HFFc6 (cell line): ENCODE data around the gene MTHFSD. TPM values are rescaled to one million over a fixed set of nuclear protein-coding genes. Genes with fewer than 3 reads are reported as not detected.
A peak's percentile ranks its signal among the peaks of the same experiment; 100 is the strongest.

Experiments used
- DNase-seq: peaks from one replicate; pipeline ENCODE4 v3.0.0-alpha.2; 2018
- H3K27ac Mint-ChIP-seq: 2 replicates; pipeline ENCODE4 v1.8.0; 2020; ENCODE audit warnings: mild to moderate bottlenecking, mixed read lengths
- H3K27me3 Mint-ChIP-seq: 2 replicates; pipeline ENCODE4 v1.8.0; 2021; ENCODE audit warnings: mild to moderate bottlenecking, moderate library complexity, mixed read lengths; ENCODE audit not compliant: insufficient read depth
- H3K36me3 Mint-ChIP-seq: 2 replicates; pipeline ENCODE4 v1.8.0; 2021; ENCODE audit warnings: low read depth, mixed read lengths
- H3K4me1 Mint-ChIP-seq: 2 replicates; pipeline ENCODE4 v1.8.0; 2020; ENCODE audit warnings: low read depth, mixed read lengths
- H3K4me3 Mint-ChIP-seq: 2 replicates; pipeline ENCODE4 v1.8.0; 2020; ENCODE audit warnings: mild to moderate bottlenecking, moderate library complexity, mixed read lengths
- H3K9me3 Mint-ChIP-seq: 2 replicates; pipeline ENCODE4 v1.8.0; 2020; ENCODE audit warnings: mild to moderate bottlenecking, mixed read lengths
- total RNA-seq, 6 experiments: library from RNA; stranded (reverse); fragmentation: NEBNext Ultra II Directional; extraction: Animal tissue kit (Norgen Biotek cat#: 25700); gene quantifications; 2 replicates in 1 of 6; 3 replicates in 5 of 6; pipeline ENCODE4 v1.2.3, GENCODE V29; 2021
- TF ChIP-seq, protein P1 (sequence below): fragments of 200-600 bp; sonication (generic); IDR thresholded peaks from 2 replicates; pipeline ENCODE4 v1.5.0; 2021; ENCODE audit warnings: antibody characterized with exemption, mild to moderate bottlenecking

MTHFSD gene
- total RNA-seq, 6 experiments from 2014 or later, result 16.8 to 18.6 (median 17.0) TPM

DNA sequence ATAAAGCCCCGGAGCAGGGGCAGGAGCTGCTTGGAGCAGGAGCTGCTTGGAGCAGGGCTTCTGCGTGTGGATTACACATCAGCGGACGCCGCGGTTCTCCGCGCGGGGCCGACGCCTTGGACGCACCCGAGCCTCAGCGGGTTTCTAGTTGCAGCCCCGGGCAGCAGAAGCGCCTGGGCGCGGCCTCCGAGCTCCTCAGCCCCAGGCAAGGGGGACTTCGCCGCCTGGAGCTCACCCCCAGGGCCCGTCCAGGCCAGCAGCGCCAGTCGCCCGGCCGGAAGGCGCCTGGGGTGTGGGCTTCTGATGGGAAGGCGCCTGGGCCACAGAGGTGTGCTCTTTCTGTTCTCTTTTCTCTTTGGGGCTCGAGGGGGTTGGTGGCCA lies 38.4 kb downstream of the MTHFSD start:
- H3K4me3 Mint-ChIP-seq, result 0 out of 2 replicates have a peak overlapping the region, but pooled peaks have one; percentile 15
- peaks cover 31% of the 10 kb centered on the region for H3K36me3 Mint-ChIP-seq
- peaks cover 11% of the 10 kb centered on the region for H3K27me3 Mint-ChIP-seq
- no peak for DNase-seq
- H3K27ac Mint-ChIP-seq, result no peak overlapping the region; the same call in 1 of the 2 replicates
- TF ChIP-seq, protein P1, sequence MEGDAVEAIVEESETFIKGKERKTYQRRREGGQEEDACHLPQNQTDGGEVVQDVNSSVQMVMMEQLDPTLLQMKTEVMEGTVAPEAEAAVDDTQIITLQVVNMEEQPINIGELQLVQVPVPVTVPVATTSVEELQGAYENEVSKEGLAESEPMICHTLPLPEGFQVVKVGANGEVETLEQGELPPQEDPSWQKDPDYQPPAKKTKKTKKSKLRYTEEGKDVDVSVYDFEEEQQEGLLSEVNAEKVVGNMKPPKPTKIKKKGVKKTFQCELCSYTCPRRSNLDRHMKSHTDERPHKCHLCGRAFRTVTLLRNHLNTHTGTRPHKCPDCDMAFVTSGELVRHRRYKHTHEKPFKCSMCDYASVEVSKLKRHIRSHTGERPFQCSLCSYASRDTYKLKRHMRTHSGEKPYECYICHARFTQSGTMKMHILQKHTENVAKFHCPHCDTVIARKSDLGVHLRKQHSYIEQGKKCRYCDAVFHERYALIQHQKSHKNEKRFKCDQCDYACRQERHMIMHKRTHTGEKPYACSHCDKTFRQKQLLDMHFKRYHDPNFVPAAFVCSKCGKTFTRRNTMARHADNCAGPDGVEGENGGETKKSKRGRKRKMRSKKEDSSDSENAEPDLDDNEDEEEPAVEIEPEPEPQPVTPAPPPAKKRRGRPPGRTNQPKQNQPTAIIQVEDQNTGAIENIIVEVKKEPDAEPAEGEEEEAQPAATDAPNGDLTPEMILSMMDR, result no peak
- no peaks in the 10 kb centered on the region for H3K9me3 Mint-ChIP-seq
- peaks cover 46% of the 10 kb centered on the region for H3K4me1 Mint-ChIP-seq

- DNase-seq, result no peak
- Mint-ChIP-seq H3K36me3 (peaks cover 34% of the 10 kb centered on the region), H3K4me3 (peak overlapping the region; percentile 45; the same call in 1 of the 2 replicates), H3K27ac (no peak overlapping the region; the same call in 1 of the 2 replicates), H3K27me3 (peaks cover 9% of the 10 kb centered on the region), H3K9me3 (no peaks in the 10 kb centered on the region), H3K4me1 (peaks cover 46% of the 10 kb centered on the region)
- TF ChIP-seq, protein P1, result no peak
Measured at GRCh38 chr16:86515777-86516622, 39.0 kb downstream of the MTHFSD start.

DNA sequence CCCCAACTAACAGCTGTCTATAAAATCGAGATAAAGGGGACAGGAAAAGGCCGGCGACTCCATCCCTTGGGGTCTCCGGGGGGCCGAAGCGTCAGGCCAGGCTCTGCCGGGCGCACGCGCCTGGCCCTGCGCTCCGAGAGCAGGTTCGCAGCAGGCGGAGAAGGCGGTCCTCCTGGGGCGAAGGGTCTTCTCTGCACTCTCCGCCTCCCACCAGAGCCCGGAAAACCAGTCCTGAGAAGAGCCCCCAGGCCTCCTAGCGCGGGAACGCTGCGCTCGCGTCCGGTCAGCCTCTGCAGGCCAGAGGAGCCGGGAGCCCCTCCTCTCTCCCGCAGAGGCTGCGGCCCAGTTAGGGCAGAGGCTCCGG lies 39.6 kb downstream of the MTHFSD start:
- DNase-seq, result no peak
- H3K4me1 Mint-ChIP-seq, result peaks cover 45% of the 10 kb centered on the region
- no peaks in the 10 kb centered on the region for H3K9me3 Mint-ChIP-seq
- TF ChIP-seq, protein P1, result no peak
- H3K4me3 Mint-ChIP-seq, result peak overlapping the region; percentile 91
- peaks cover 9% of the 10 kb centered on the region for H3K27me3 Mint-ChIP-seq
- H3K36me3 Mint-ChIP-seq, result peaks cover 34% of the 10 kb centered on the region
- no peak overlapping the region for H3K27ac Mint-ChIP-seq

GRCh38 chr16:86514481-86515376 lies 40.3 kb downstream of the MTHFSD start:
- Mint-ChIP-seq H3K4me1 (peaks cover 38% of the 10 kb centered on the region), H3K36me3 (peaks cover 34% of the 10 kb centered on the region), H3K9me3 (no peaks in the 10 kb centered on the region), H3K27ac (peak overlapping the region; percentile 77; the same call in 1 of the 2 replicates), H3K27me3 (peaks cover 9% of the 10 kb centered on the region), H3K4me3 (peak overlapping the region; percentile 91)
- TF ChIP-seq, protein P1, result no peak
- DNase-seq, result no peak

GRCh38 chr16:86513471-86514277 lies 41.4 kb downstream of the MTHFSD start:
- peaks cover 34% of the 10 kb centered on the region for H3K36me3 Mint-ChIP-seq
- DNase-seq, result no peak
- H3K4me1 Mint-ChIP-seq, result peaks cover 36% of the 10 kb centered on the region
- TF ChIP-seq, protein P1, result no peak
- peak overlapping the region; percentile 91 for H3K4me3 Mint-ChIP-seq
- peaks cover 5% of the 10 kb centered on the region for H3K27me3 Mint-ChIP-seq
- peak overlapping the region; percentile 77 for H3K27ac Mint-ChIP-seq
- no peaks in the 10 kb centered on the region for H3K9me3 Mint-ChIP-seq
